Stimulated activated CD8-positive, alpha-beta memory T cell treated with anti-CD3 and anti-CD28 coated beads, Interleukin-7, amount 100 ng/mL, for 48 hours (primary cell): ENCODE results near the gene SPAAR.

Experiments used
- DNase-seq, 2 donors: peaks; one replicate each; pipeline ENCODE4 v3.0.0-alpha.2; 2020; ENCODE audit warnings: low read depth in 1 of 2; ENCODE audit errors: extremely low read depth in 1 of 2

The SPAAR gene

DNA sequence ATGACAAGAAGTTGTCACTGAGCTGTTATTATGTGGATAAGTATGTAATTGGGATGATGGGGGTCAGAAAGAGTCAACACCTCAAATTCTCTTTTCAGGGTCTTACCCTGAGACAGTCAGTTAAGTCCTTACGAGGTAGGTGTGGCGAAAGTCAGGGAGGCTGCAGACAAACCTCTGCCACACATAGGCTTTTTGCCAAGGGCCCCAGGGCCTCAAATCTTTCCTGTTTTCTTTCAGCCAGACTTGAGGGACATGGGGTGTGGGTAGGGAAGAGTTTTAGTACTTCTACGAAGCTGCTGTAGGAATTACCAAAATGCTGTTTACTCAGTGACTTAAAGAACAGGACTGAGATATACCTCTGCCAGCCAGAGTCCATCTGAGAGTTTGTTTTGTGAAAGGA is 34.9 kb downstream of the SPAAR start:
- no peak for DNase-seq

DNA sequence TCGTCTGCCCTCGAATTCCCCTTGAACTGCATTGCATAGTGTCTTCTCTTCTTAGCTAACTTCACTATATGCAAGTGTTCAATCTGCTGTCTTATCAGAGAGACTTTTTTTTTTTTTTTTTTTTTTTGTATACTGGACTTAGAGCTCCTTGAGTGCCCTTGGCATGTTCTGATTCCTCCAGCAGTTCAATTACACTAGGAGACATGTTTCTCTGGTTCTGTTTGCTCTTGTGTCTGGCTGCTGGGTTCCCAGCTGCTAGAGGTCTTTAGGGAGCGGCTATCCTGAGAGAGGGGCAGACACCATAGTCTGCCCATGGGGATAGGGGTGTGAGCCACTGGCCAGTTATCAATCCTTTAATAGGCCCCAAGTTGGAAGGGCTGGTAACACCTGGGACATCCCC is 35.6 kb downstream of the SPAAR start:
- DNase-seq = no peak

DNA sequence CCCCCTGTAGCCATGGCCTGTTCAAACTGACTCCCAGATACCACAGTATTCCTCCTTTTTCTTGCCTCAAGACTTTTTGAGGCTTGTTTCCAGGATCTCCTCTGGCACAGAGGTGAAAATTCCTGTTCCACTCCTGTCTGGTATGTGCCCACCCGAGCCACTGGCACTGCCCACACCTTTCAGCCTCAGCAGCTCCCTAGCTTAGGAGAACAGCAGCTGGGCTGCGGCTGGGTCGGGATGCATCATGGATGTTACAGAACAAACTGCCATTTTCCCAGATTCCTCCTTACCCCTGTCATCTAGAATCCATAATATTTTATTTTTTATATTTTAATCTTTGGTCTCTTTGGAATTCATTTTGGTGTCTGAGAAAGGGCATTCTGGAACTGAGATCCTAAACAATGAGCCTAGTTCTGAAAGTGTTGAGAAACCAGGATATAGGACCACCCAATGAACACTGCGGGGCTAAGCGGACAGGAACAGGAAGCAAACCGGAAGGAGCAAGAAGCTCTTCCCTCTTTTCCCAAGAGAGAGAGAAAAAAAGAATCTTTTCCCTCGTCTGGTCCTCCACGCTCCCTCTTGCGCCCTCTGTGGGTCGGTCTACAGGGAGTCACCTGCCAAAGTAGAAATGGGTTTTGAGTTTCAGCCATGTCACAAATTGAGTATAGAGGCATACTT is 36.2 kb downstream of the SPAAR start:
- DNase-seq = peak; percentile 24 to 41

DNA sequence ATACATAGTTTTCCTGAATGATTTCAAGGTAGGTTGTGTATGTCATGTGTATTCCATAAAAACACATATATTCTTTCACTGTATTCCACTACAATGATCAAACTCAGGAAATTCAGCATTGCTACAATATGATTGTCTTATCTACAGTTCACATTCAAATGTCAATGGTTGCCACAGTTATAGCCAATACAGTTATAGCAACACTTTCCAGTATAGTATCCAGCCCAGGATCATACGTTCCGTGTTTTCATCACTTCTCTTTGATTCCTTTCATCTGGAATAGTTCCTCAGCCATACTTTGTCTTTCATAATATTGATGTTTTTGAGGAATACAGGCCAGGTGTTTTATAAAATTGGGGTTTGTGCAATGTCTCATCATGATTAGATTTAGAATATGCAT is 39.2 kb downstream of the SPAAR start:
- DNase-seq = no peak

DNA sequence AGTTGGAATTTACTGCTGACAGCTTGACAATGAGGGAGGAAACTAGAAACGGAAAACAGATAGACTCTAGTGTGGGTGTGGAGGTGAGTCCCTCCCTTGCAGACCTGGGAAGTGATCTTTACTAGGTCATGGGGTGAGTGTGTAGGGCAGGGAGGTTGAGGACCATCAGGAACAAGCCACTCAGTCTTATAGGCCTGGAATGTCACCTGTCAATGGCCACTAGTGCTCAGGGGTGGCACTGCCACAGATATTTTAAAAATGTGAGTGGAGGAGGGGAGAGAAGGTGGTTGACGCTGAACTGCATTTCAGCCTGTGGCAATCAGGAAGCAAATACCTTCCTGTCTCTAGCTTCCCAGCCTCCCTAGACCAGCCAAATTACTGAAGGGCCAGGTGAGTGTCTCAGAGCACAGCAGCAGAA is 39.6 kb downstream of the SPAAR start:
- DNase-seq = no peak

DNA sequence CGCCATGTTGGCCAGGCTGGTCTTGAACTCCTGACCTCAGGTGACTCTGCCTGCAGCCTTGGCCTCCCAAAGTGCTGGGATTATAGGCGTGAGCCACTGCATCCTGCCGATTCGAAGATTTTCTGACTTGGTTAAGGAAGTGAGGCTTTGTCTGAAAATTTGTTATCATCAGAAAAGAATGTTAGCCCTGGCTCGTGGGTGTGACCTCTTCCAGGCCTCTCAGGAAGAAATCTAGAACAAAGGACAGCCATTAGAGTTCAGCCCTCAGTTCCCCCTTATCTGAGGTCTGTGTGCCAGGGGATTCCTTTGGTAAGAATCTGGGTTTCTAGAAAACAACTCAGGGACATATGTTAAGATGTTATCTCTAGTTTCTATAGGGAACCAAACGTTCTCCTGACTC is 42.4 kb downstream of the SPAAR start:
- no peak for DNase-seq

DNA sequence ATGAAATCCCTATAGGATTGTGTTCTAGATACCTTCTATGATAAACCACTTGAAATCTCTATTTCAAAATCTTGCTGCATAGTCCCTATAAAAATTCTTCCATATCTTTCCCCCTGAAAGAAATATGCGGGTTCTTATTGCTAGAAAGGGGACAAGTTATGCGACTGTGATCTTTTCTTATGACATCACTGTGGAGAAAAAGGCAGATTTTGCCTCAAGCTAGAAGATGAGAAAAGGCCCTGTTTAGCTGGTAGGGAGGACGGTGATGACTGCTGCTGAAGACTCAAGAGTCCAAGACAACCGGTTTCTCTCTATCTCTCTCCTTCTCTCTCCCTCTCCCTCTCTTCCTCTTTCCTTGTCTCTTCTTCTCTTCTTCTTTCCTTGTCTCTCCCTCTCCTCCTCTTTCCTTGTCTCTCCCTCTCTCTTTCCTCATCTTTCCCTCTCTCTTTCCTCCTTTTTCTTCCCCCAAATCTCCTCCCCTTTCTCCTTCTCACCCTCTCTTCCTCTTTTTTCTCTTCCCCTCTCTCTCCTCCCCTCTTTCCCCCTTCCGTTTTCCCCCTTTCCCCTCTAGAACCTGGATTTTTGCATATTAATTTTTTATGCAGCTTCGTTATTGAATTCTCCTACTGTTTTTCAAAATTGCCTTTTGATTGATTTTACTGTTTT is 43.4 kb downstream of the SPAAR start:
- no peak for DNase-seq

DNA sequence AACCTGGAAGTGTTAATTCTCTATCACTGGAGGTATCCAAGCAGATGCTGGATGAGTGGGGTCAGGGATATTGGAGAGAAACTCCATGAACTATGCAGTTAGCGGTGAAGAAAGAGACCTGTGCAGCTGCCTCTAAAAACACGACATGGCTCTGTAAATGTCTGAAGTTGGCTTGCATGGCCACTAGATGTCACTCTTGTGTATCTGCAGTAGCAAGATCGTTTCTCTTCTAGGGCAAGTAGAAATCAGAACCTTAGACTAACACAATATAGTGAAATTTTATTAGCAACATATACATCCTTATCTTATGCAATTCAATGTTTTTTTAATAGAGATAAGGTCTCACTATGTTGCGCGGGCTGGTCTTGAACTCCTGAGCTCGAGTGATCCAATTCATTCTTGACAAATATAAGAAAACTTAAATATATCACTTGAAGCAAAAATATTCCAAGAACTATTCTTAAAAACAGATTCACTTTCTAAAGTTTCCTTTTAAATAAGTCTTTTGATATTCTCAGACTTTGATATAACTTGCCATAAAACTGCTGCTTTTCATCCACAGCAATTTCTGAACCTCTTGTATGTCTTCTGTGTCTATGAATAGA is 45.8 kb downstream of the SPAAR start:
- no peak for DNase-seq

DNA sequence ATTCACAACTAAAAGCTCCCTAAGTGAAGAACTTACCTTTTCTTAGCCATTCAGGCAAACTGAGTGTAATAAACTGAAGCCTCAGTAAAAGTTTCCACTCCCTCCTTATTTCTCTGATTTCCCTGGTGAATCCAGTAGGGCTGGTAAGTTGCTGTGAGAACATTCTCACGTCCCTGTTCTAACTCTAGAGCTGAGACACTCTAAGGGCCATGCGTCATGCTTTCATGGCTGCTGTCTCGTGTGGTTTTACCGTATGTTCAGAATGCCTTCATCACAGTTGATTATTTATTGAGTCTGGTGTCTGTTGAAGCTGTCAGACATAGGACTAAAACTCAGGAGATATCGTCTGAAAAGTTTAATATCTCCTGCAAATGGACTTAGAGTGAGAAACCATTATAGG is 47.4 kb downstream of the SPAAR start:
- DNase-seq = no peak

DNA sequence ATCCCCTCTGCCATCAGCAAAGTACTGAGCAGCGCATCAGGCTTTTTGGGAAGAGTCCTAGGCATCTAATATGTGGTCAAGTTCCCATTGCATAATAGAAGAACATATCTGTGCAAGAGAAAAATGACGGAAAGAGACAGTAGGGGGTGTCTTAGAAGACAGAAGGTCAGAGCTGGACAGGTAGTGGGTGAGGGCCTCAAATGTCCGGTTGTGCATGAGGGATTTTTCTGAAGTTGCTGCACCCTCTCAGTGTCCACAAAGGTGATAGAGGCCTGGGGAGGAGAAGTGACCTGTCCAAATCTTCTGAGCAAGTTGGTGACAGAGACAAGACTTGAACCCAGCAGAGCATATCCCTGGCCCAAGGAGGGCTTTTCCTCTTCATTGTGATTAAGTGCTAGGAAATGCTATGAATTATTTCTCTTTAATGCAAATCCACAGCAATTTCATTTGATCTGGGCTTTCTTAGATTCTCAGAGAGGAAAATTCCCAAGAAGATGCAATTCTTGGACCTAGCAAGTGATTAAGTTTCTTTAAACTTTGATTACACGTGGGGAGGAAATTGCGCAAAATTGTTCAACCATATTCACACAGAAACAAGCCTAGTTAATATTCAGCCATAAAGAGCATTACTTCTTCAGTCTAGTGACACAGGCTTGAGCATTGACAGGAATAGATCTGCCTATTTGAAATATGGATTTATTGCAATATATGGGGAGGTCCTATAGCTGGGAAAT is 49.0 kb downstream of the SPAAR start, which contains the start of gene OR2S2:
Gene OR2S2, minus strand, starts transcription at position 51 of the 734 bp plus-strand sequence. CDS start 56 bp downstream, outside the sequence.
- DNase-seq = no peak

DNA sequence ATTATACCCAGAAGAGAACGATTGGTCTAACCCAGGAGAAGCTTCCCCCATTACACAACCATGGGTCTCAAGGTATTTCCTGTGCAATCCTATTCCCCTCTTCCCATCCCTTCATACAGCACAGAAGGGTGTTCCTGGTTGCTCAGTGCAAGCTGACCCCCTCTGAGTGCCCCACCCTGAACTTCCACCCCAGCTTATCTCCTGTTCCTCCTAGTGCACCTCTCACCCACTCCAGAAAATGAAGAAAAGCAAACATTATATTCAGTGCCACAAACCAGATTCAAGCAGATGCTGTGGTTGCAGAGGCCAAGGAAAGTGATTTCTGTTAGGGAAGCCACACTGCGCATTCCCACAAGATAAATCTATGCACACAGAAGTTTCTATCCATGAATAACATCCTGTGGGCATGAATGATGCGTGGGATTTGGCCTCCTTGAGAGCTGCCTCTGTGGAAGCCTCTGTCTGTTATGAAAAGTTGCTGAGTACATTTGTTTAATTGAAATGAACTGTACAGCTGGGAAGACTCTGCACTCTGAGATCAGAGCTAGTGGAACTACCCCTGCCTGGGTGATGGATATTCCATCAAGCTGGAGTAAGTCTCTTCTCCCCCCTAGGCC is 50.9 kb downstream of the SPAAR start:
- no peak for DNase-seq
